Tibial artery (tissue), 4 donors: ENCODE measurements around the gene ARHGEF1.

Experiments
- DNase-seq, 2 donors: peaks; one replicate each; pipeline ENCODE4 v3.0.0-alpha.2; 2019
- H3K27ac ChIP-seq, 2 donors: fragments of 200-600 bp; sonication (generic) in 1 of 2; 1 replicate in 1 of 2; 2 replicates in 1 of 2; pipeline ENCODE4 v1.5.1; 2018 to 2019; ENCODE audit warnings: mild to moderate bottlenecking in 1 of 2
- H3K27me3 ChIP-seq, 2 donors: fragments of 200-600 bp; sonication (generic) in 1 of 2; one replicate each; pipeline versions ENCODE4 v1.5.1 to v1.6.0; 2016 to 2019
- H3K36me3 ChIP-seq, 3 donors: fragments of 200-600 bp; sonication (generic) in 2 of 3; one replicate each; pipeline ENCODE4 v1.5.1; 2016 to 2019; ENCODE audit warnings: mild to moderate bottlenecking in 2 of 3
- H3K4me1 ChIP-seq, 4 donors: fragments of 200-600 bp; sonication (generic) in 2 of 4; 1 replicate in 3 of 4; 2 replicates in 1 of 4; pipeline ENCODE4 v1.5.1; 2016 to 2019
- H3K4me3 ChIP-seq, 2 donors: fragments of 200-600 bp; sonication (generic) in 1 of 2; 1 replicate in 1 of 2; 2 replicates in 1 of 2; pipeline ENCODE4 v1.5.1; 2018 to 2019; ENCODE audit warnings: mild to moderate bottlenecking in 2 of 2
- H3K9me3 ChIP-seq, 3 donors: fragments of 200-600 bp; sonication (generic) in 1 of 3; one replicate each; pipeline ENCODE4 v1.5.1; 2016 to 2019
- CTCF ChIP-seq, 2 experiments: fragments of 200-600 bp in 1 of 2; fragments of 450-650 bp in 1 of 2; IDR thresholded peaks; one replicate each; pipeline ENCODE4 v1.5.1; 2017 to 2019; ENCODE audit warnings: antibody characterized with exemption in 2 of 2, mild to moderate bottlenecking in 1 of 2, moderate library complexity in 1 of 2
- intact Hi-C: fragments of 100-400 bp; cut with DNase I; formaldehyde crosslinking; loops from one replicate; pipeline ENCODE4 v1.15.0; 2023; ENCODE audit warnings: low total_unique reads

The ARHGEF1 gene

GRCh38 chr19:41901707-41902360, 18.9 kb downstream of the ARHGEF1 start:
- Histone ChIP-seq H3K27ac (no peak overlapping the region), H3K9me3 (no peaks in the 10 kb centered on the region), H3K27me3 (no peaks in the 10 kb centered on the region), H3K4me1 (no peaks in the 10 kb centered on the region), H3K4me3 (no peak overlapping the region), H3K36me3 (peaks cover 75 to 100% (median 92%) of the 10 kb centered on the region in 3 donors)
- intact Hi-C loops: no loop called here
- TF ChIP-seq CTCF (IDR thresholded peaks at IDR 0.05): no peak
- no peak for DNase-seq

- TF ChIP-seq CTCF (IDR thresholded peaks at IDR 0.05): no peak
- no peak overlapping the region for H3K4me3 ChIP-seq
- H3K27me3 ChIP-seq: no peaks in the 10 kb centered on the region
- DNase-seq: no peak
- intact Hi-C loops: no loop called here
- peaks cover 75 to 100% (median 87%) of the 10 kb centered on the region in 3 donors for H3K36me3 ChIP-seq
- H3K4me1 ChIP-seq: no peaks in the 10 kb centered on the region
- H3K27ac ChIP-seq: no peak overlapping the region
- H3K9me3 ChIP-seq: no peaks in the 10 kb centered on the region
Measured at GRCh38 chr19:41902594-41902993, 19.6 kb downstream of the ARHGEF1 start.

GRCh38 chr19:41903193-41903953, 20.4 kb downstream of the ARHGEF1 start:
- no peak for TF ChIP-seq CTCF (IDR thresholded peaks at IDR 0.05)
- Histone ChIP-seq H3K4me1 (no peaks in the 10 kb centered on the region), H3K4me3 (no peak overlapping the region), H3K36me3 (peaks cover 68 to 100% (median 79%) of the 10 kb centered on the region in 3 donors), H3K27ac (no peak overlapping the region), H3K9me3 (no peaks in the 10 kb centered on the region), H3K27me3 (peaks cover 0 to 4% of the 10 kb centered on the region in 2 donors)
- no peak for DNase-seq
- intact Hi-C loops: no loop called here

- no peak overlapping the region for H3K4me3 ChIP-seq
- no peak overlapping the region for H3K27ac ChIP-seq
- H3K4me1 ChIP-seq: no peaks in the 10 kb centered on the region
- no peak for DNase-seq
- peaks cover 0 to 4% of the 10 kb centered on the region in 2 donors for H3K27me3 ChIP-seq
- H3K9me3 ChIP-seq: no peaks in the 10 kb centered on the region
- no peak for TF ChIP-seq CTCF (IDR thresholded peaks at IDR 0.05)
- intact Hi-C loops: no loop called here
- peaks cover 61 to 92% (median 70%) of the 10 kb centered on the region in 3 donors for H3K36me3 ChIP-seq
Measured at GRCh38 chr19:41904118-41904870, 21.3 kb downstream of the ARHGEF1 start.

GRCh38 chr19:41905273-41906002, 22.5 kb downstream of the ARHGEF1 start:
- Histone ChIP-seq H3K36me3 (peaks cover 50 to 80% (median 61%) of the 10 kb centered on the region in 3 donors), H3K9me3 (no peaks in the 10 kb centered on the region), H3K4me1 (no peaks in the 10 kb centered on the region), H3K27me3 (peaks cover 0 to 4% of the 10 kb centered on the region in 2 donors), H3K27ac (no peak overlapping the region), H3K4me3 (no peak overlapping the region)
- TF ChIP-seq CTCF (IDR thresholded peaks at IDR 0.05): no peak
- DNase-seq: no peak
- intact Hi-C loops: no loop called here
